DMS153 treated with DMSO at 0.1 percent for 48 hours (cell line): Measurements from ENCODE around the gene ALK.

Experiments used
- DNase-seq: peaks from one replicate; lab custom pipeline; 2025; ENCODE audit not compliant: unreplicated experiment; lab: John Stamatoyannopoulos, UW

Gene ALK

DNA sequence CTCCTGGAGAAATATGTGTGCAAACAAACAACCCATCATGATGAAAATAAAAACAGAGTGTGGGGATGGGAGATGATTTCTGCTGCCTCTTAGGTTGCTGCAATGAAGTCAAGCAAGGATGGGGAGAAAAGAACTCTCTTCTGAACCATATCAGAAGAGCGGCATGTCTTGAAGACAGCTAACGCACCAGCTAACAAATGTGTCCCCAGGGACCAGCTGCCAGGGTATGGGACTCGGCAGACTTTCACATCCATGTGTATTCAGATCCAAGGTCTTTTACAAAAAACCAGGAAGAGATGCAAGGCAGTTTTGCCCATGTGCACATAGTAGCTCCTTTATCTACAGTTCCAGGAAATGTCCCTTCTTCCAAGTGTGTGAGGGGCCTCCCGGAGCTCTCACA, 680.8 kb downstream of the ALK start:
- no peak for DNase-seq

DNA sequence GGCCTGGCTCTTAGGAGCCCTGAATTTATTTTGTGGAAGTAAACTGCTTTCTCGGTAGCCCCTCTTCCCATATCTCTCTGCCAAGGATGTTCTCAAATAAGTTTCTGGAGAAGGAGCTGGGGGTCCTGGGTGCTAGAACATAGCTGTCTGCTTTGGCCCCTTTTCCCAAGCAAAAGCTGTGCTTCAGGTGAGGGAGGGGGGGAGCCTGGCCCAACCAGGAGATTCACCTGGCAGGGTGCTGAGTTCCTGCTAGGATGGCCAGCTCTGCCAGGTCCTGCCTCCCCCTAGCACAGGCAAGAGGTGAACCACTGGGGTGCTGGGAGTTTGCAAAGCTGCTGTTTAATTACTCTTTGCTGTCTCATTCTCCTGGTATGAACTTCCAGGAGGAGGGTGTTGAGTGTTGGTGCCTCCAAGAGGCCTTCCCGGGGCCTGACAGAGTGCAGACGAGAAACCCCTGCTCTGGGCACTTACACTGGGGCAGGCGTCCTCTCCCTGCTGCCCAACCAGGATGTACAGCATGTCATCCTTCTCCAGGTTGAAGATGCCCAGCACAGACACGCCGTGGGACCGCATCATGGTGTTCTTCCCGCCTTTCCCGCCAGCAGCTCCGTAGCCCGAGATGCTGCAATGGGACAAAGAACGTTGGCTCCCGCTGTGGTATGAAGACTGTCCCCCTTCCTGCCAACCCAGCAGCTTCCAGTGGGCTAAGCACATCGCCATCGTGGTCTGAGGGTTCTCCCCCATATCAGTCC, 682.0 kb downstream of the ALK start:
- no peak for DNase-seq

DNA sequence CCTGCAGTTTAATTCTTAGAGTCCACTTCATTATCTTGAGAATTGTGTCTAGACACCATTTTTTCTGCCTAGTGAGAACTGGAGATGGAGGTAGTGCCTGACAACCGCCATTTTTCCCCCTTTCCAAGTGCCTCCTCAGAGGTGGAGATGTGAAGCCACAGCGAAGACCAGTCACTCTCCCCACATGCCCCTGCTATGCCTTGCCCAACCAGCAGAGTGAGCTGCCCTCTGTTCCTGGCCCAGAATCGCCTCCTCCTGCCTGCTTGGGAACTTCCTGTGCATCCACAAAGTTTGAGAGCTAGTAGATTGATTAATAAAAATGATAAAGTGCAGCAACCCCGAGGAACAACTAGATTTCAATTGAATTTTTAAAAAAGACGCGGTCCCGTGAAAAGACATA, 682.9 kb downstream of the ALK start:
- DNase-seq: no peak

- no peak for DNase-seq
These were observed 685.3 kb downstream of the ALK start for GRCh38 chr2:29236074-29236473.

GRCh38 chr2:29235411-29235810, 686.0 kb downstream of the ALK start:
- DNase-seq: no peak

GRCh38 chr2:29233428-29233827, 688.0 kb downstream of the ALK start:
- no peak for DNase-seq

DNA sequence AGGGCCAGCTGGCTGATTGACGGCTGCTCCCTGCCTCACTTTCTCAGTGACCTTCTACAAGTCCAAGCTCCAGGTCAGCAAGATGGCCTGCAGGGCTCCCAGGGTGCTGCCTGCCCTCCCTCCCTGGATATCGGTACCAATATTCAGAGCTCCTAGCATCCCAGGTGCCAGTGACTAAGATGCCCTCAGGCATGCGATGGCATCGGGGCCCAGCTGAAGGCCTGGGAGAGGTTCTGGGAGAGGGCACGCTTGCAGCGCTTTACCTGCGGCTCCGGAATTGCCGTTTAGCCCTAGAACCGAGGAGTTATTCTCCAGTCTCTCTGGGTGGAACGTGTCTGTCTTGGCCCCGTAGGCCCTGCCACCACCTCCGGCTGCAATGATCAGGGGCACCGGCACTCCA, 689.3 kb downstream of the ALK start:
- DNase-seq: no peak

DNA sequence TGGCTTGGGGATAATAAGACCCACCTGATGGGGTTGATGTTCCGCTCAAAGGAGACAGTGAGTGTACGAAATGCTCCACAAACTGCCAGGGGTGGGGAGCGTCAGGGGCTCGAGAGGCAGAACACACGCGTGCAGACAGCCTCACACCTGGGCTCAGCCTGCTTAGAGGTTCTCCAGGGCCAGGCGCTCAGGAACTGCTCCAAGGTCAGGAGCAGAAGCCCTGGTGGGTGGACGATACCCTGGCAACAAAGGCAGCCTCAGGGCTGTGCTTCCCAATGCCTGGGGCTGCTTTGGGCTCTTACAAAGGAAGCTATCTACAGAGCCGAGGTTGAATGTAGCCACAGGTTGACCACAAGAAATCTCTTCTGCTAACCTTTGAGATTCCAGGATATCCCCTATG, 691.7 kb downstream of the ALK start:
- no peak for DNase-seq

- DNase-seq: no peak
These were observed 692.4 kb downstream of the ALK start for GRCh38 chr2:29228947-29229346.

GRCh38 chr2:29227935-29228675, 693.3 kb downstream of the ALK start:
- no peak for DNase-seq

GRCh38 chr2:29226808-29227207, 694.6 kb downstream of the ALK start:
- DNase-seq: no peak

DNA sequence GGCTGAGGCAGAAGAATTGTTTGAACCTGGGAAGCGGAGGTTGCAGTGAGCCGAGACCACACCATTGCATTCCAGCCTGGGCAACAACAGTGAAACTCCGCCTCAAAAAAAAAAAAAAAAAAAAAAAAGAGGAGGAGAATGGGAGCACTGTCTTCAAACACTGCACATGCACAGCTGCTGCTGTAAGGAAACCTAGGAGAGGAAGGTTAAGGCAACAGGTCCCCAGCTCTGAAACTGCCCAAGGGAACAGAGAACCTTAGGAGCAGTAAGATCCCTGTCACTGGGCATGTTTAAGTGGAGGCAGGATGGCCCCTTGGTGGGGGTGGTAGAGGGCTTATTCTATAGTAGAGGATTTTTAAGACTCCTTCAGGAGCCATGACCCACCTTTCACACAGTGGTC, 695.0 kb downstream of the ALK start:
- no peak for DNase-seq

DNA sequence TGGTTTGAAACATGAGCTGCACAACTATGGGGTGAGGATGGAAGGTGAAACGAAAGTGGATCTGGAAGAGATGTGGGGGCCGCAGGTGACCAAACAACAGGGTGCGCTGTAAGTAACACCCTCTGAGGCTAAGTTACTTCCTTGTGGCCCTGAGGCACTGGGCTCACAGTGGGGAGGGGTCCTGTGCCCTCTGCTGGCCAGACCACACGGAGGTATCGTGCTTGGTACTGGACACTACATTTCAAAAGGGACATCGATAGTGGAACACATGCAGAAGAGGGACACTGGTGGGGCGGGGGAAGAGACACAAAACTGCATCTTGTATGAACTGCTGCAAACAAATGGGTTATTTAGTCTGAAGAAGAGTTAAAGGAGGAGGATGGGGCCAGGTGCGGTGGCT, 695.6 kb downstream of the ALK start:
- DNase-seq: no peak

GRCh38 chr2:29224693-29225551, 696.5 kb downstream of the ALK start:
- DNase-seq: no peak

DNA sequence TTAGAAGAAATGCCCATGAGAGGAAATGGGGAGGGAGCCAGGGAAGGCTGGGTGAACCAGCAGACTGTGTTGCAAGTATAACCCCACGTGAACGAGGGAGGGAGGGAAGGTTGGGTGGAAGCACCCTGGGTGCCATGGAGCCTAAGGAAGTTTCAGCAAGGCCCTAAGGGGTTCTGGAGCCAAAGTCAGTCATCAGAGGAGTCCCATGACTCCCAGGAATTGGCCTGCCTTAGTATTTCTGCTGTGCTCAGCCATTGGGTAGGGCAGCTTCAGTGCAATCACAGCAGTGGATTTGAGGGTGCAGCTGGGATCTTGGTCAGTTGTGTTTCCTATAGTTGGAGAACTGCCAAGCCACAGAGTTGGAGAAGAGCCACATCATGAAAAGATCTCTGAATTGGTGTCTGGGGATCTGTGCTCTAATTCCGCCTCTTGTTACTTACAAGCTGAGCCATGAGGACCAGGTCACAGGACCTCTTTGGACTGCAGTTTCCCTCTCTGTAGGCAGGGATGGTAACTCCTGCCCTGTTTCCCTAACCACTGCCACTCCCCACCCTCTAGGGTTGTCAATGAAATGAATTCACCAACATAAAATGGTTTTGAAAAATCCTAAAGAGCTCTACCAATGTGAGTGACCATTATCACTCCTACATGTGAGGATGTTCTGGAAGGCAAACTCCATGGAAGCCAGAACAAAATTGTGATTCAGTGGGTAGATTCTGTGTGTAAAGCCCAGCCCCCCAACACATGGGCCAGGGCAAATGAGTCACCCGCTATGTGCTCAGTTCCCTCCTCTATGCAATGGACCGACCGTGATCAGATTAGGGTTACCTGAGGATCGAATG, 697.3 kb downstream of the ALK start:
- no peak for DNase-seq

DNA sequence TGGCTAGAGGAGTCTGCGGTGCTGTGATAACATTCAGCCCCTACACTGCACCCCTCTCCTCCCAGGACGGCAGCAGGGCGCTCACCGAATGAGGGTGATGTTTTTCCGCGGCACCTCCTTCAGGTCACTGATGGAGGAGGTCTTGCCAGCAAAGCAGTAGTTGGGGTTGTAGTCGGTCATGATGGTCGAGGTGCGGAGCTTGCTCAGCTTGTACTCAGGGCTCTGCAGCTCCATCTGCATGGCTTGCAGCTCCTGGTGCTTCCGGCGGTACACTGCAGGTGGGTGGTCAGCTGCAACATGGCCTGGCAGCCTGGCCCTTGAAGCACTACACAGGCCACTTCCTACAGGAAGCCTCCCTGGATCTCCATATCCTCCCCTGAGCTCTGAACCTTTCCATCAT, 698.1 kb downstream of the ALK start:
- DNase-seq: no peak

GRCh38 chr2:29222381-29223179, 698.8 kb downstream of the ALK start:
- no peak for DNase-seq

DNA sequence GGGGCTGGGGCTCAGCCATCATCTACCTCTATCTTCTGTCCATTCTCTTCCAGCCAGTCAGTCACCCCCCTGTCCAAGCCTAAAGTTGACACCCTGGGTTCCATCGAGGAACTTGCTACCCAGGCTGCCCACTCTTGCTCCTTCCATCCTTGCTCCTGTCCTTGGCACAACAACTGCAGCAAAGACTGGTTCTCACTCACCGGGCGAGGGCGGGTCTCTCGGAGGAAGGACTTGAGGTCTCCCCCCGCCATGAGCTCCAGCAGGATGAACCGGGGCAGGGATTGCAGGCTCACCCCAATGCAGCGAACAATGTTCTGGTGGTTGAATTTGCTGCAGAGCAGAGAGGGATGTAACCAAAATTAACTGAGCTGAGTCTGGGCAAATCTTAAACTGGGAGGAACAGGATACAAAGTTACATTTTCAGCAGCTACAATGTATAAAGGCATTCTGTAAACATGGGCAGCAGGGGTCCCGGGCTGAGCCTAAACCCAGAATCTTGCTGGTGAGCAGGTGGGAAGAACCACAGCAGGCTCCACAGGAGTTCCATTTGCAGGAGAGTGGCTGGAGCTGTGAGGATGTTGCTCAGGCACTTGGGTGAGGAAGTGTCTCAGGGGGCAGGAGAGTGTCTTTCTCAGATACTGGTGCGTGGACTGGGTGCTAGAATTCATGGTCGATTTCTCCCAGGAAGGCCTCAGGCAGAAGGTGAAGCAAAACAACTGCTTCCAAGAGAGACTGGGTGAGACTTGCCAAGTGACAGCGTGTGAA, 700.7 kb downstream of the ALK start:
- DNase-seq: no peak

DNA sequence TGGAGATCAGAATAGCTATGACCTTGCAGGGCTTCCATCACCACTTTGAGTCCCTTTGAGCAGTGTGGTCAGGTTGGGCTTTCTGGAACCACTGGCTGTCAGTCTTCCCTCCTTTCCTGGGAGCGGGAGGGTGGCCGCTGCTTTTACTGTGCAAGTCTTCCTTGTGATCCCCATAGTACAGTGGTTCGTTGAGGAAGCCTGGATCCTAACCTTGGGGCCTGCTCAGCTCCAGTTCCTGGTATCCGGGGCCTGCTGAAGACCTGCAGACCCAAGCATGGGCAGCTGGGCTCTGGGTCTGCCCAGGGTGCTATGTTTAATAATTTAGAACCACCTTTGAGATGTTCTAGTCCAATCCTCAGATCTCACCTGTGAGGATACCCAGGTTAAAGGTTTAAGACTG, 702.0 kb downstream of the ALK start:
- no peak for DNase-seq
